Measurements from ENCODE around the gene CFAP99. TPM values are rescaled to one million over a fixed set of nuclear protein-coding genes. Genes with fewer than 3 reads are reported as not detected.

CFAP99 gene
- total and polyA plus RNA-seq, 2 donors (not counting 1 experiment from before 2014, with no cell fraction given): under 0.01 TPM; not detected in 1

GRCh38 chr4:2432004-2432403 is 13.2 kb downstream of the CFAP99 start:
- no peaks in the 10 kb centered on the region for H3K9me3 ChIP-seq (ENCODE audit: control insufficient read depth, insufficient read depth, low read depth, low read length)
- H3K79me2 ChIP-seq (ENCODE audit: control insufficient read depth, insufficient read depth, low read length): no peaks in the 10 kb centered on the region
- no peak overlapping the region for H3K9ac ChIP-seq (ENCODE audit: insufficient read depth, low read length)
- no peaks in the 10 kb centered on the region for H3K4me1 ChIP-seq (ENCODE audit: control insufficient read depth, extremely low read depth, insufficient read depth, low read length)
- H3K27me3 ChIP-seq (ENCODE audit: control insufficient read depth, insufficient read depth, low read length): no peaks in the 10 kb centered on the region
- H3K4me2 ChIP-seq (ENCODE audit: extremely low read depth, insufficient read depth, low read length): no peak overlapping the region
- H3K27ac ChIP-seq (ENCODE audit: insufficient read depth, low read length): no peak overlapping the region
- no peak overlapping the region for H3K4me3 ChIP-seq (replicated peaks in 1 of 4; ENCODE audit: control extremely low read depth in 1 of 4, insufficient read depth in 1 of 4, low read depth in 3 of 4, low read length in 4 of 4)
- no peaks in the 10 kb centered on the region for H3K36me3 ChIP-seq (ENCODE audit: control insufficient read depth, insufficient read depth, low read length)
- no peak for TF ChIP-seq CTCF (conservative IDR thresholded peaks at IDR 0.05 in 1 of 2, IDR thresholded peaks at IDR 0.05 in 1 of 2; ENCODE audit: low read depth in 1 of 2, low read length in 2 of 2)
- TF ChIP-seq EZH2 (IDR thresholded peaks at IDR 0.05; ENCODE audit: low read length, missing control alignments): no peak
- no peak overlapping the region for H2AFZ ChIP-seq (ENCODE audit: low read length)
- no peak for DNase-seq (ENCODE audit: low read depth in 2 of 2)
- no peaks in the 10 kb centered on the region for H4K20me1 ChIP-seq (ENCODE audit: control insufficient read depth, extremely low read depth, insufficient read depth, low read length)

GRCh38 chr4:2432991-2433530 is 14.3 kb downstream of the CFAP99 start:
- Histone ChIP-seq H3K36me3 (ENCODE audit: control insufficient read depth, insufficient read depth, low read length) (no peaks in the 10 kb centered on the region), H3K4me3 (replicated peaks in 1 of 4; ENCODE audit: control extremely low read depth in 1 of 4, insufficient read depth in 1 of 4, low read depth in 3 of 4, low read length in 4 of 4) (no peak overlapping the region), H3K9me3 (ENCODE audit: control insufficient read depth, insufficient read depth, low read depth, low read length) (no peaks in the 10 kb centered on the region), H2AFZ (ENCODE audit: low read length) (no peak overlapping the region), H3K79me2 (ENCODE audit: control insufficient read depth, insufficient read depth, low read length) (no peaks in the 10 kb centered on the region), H3K4me1 (ENCODE audit: control insufficient read depth, extremely low read depth, insufficient read depth, low read length) (no peaks in the 10 kb centered on the region), H3K27me3 (ENCODE audit: control insufficient read depth, insufficient read depth, low read length) (no peaks in the 10 kb centered on the region), H4K20me1 (ENCODE audit: control insufficient read depth, extremely low read depth, insufficient read depth, low read length) (no peaks in the 10 kb centered on the region), H3K4me2 (ENCODE audit: extremely low read depth, insufficient read depth, low read length) (no peak overlapping the region), H3K9ac (ENCODE audit: insufficient read depth, low read length) (no peak overlapping the region), H3K27ac (ENCODE audit: insufficient read depth, low read length) (no peak overlapping the region)
- TF ChIP-seq CTCF (conservative IDR thresholded peaks at IDR 0.05 in 1 of 2, IDR thresholded peaks at IDR 0.05 in 1 of 2; ENCODE audit: low read depth in 1 of 2, low read length in 2 of 2) (no peak), EZH2 (IDR thresholded peaks at IDR 0.05; ENCODE audit: low read length, missing control alignments) (no peak)
- peak; percentile 34 to 76 for DNase-seq (ENCODE audit: low read depth in 2 of 2)

GRCh38 chr4:2433609-2434350 is 15.0 kb downstream of the CFAP99 start:
- no peak overlapping the region for H3K9ac ChIP-seq (ENCODE audit: insufficient read depth, low read length)
- no peaks in the 10 kb centered on the region for H4K20me1 ChIP-seq (ENCODE audit: control insufficient read depth, extremely low read depth, insufficient read depth, low read length)
- no peak for TF ChIP-seq EZH2 (IDR thresholded peaks at IDR 0.05; ENCODE audit: low read length, missing control alignments)
- TF ChIP-seq CTCF (conservative IDR thresholded peaks at IDR 0.05 in 1 of 2, IDR thresholded peaks at IDR 0.05 in 1 of 2; ENCODE audit: low read depth in 1 of 2, low read length in 2 of 2): no peak
- no peak overlapping the region for H3K27ac ChIP-seq (ENCODE audit: insufficient read depth, low read length)
- no peaks in the 10 kb centered on the region for H3K36me3 ChIP-seq (ENCODE audit: control insufficient read depth, insufficient read depth, low read length)
- H3K79me2 ChIP-seq (ENCODE audit: control insufficient read depth, insufficient read depth, low read length): no peaks in the 10 kb centered on the region
- DNase-seq (ENCODE audit: low read depth in 2 of 2): no peak
- H3K9me3 ChIP-seq (ENCODE audit: control insufficient read depth, insufficient read depth, low read depth, low read length): no peaks in the 10 kb centered on the region
- H3K4me1 ChIP-seq (ENCODE audit: control insufficient read depth, extremely low read depth, insufficient read depth, low read length): no peaks in the 10 kb centered on the region
- no peak overlapping the region for H3K4me2 ChIP-seq (ENCODE audit: extremely low read depth, insufficient read depth, low read length)
- no peaks in the 10 kb centered on the region for H3K27me3 ChIP-seq (ENCODE audit: control insufficient read depth, insufficient read depth, low read length)
- H3K4me3 ChIP-seq (replicated peaks in 1 of 4; ENCODE audit: control extremely low read depth in 1 of 4, insufficient read depth in 1 of 4, low read depth in 3 of 4, low read length in 4 of 4): no peak overlapping the region
- no peak overlapping the region for H2AFZ ChIP-seq (ENCODE audit: low read length)

All from fibroblast of lung (primary cell).